ENCODE results near the gene UST. TPM values are rescaled to one million over a fixed set of nuclear protein-coding genes. Genes with fewer than 3 reads are reported as not detected.

UST gene
- total RNA-seq, 4 donors from 2014 or later: 9.6 to 34.6 (median 25.9) TPM

- TF ChIP-seq CTCF (IDR thresholded peaks at IDR 0.05; ENCODE audit: low read depth): no peak
Observed at GRCh38 chr6:148770408-148771211, 23.8 kb downstream of the UST start.

GRCh38 chr6:148771212-148771601 lies 24.4 kb downstream of the UST start:
- no peak for TF ChIP-seq CTCF (IDR thresholded peaks at IDR 0.05; ENCODE audit: low read depth)

- TF ChIP-seq CTCF (IDR thresholded peaks at IDR 0.05; ENCODE audit: low read depth): no peak
Observed at GRCh38 chr6:148771896-148772554, 25.2 kb downstream of the UST start.

GRCh38 chr6:148775161-148775560 lies 28.3 kb downstream of the UST start:
- no peak for TF ChIP-seq CTCF (IDR thresholded peaks at IDR 0.05; ENCODE audit: low read depth)

GRCh38 chr6:148776321-148777308 lies 29.8 kb downstream of the UST start:
- TF ChIP-seq CTCF (IDR thresholded peaks at IDR 0.05; ENCODE audit: low read depth): no peak

GRCh38 chr6:148779142-148779562 lies 32.3 kb downstream of the UST start:
- TF ChIP-seq CTCF (IDR thresholded peaks at IDR 0.05; ENCODE audit: low read depth): no peak

All from subcutaneous adipose tissue (tissue), 4 donors.